HG02870 (cell line): ENCODE results near the gene TWIST2.

Source experiments
- ATAC-seq: cut with Tn5 transposase; IDR thresholded peaks from one replicate; pipeline ENCODE4 v1.9.1; 2021; ENCODE audit warnings: mild to moderate bottlenecking, moderate library complexity; ENCODE audit not compliant: unreplicated experiment

TWIST2 gene

GRCh38 chr2:238835726-238836301 is 12.1 kb upstream of the TWIST2 start:
- ATAC-seq = no peak

DNA sequence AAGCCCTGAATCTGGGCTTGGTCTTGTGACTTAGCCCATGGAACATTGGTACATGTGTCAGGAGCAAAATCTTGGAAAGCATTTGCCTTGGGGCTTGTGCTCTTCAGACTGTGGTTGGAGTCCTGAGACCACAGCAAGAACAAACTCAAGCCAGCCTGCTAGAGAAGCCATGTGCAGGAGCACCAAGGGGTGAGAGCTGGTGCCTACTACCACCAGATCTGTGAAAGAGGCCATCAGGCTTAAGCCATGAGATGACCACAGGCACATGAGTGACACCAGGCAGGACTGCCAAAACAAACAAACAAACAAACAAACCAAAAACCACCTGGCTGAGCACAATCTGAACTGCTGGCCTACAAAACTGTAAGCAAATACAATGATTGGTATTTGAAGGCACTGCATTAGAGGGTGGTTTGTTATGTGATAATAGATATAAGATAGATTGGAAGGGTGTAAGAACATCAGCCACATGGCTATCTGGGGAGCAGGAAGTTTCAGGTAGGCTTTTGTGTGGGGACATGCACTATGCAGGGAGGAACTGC is 9.0 kb upstream of the TWIST2 start:
- ATAC-seq = no peak

- no peak for ATAC-seq
Measured at GRCh38 chr2:238839428-238839827, 8.5 kb upstream of the TWIST2 start.

DNA sequence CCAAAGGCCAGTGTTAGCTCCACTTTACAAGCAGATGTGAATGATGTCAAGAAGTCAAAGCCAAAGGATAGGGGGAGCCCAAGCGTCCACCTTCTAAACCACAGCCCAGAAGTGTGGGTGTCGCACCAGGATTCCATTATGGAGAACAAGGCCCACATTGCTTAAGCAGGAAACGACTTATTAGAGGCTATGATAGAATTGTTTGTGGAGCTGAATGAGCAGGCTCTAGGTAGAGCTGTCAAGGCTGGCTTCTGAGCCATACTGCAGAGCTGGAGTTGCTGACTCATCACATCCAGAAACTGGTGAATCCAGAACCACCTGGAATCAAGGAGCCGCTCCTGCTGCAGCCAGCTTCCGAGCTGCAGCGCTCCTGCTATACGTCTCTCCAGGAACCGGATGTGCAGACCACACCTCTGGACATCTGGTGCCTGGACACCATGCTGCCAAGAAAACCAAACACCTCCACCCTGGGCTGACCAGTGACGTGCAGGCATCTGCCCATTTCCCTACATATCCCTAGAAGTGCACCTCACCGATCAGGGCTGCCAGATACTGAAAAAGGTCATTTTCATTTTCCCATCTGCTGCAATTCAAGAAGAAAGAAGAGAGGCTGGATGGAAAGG is 6.2 kb upstream of the TWIST2 start:
- ATAC-seq = no peak

DNA sequence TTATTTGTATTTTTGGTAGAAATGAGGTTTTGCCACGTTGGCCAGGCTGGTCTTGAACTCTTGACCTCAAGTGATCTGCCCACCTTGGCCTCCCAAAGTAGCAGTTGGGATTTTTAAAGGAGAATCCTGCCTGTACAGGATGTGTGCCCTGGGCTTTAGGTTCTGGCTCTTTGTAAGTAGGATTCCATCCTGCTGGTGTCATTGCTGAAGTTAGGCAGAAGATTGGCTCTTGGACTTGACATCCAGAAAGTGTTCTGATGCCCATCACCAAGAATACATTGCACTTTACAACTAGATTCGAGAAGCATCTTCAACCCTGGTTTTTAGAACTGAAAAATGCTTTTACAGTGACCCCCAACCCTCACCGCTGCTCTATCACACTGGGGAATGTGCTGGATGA is 4.4 kb upstream of the TWIST2 start:
- no peak for ATAC-seq

GRCh38 chr2:238845583-238846377 is 2.1 kb upstream of the TWIST2 start:
- ATAC-seq = no peak

- ATAC-seq = no peak
Measured at GRCh38 chr2:238846378-238846627, 1.6 kb upstream of the TWIST2 start.

DNA sequence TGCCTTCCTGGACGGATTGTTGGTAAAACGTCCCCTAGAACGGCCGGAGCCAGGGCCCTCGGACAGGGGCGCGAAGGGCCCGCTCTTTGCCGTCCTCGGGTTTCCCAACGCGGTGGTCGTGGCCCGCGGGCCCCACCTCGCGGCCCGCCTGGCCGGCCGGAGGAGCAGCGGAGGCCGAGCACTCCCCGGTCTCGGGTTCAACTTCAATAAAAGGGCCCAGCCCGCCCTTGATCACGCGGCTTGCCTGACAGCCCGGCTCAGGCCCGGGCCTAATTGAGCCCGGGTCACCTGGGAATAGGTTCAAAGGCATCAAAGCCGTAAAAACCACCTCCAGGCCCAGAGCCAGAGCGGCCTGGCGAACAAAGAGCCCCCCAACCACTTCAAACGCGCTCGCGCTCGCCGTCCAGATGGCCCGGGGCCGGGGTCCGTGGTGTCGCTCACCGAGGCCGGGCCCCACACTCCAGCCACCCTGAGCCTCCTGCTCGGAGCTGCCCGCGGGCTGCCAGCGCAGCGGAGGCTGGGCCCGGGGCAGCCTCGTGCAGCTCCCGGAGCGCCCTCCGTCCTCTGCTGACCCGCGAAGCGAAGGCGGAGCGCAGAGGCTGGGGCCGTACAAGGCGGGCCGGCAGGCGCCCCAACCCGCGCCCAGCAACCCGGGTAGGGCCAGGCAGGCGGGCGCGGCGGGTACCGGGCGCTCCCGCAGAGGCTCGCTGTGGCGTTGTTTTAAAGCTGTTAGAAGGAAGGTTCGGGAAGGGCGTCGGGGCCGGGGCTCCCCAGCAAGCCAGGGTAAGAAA is 1.1 kb upstream of the TWIST2 start:
- no peak for ATAC-seq

DNA sequence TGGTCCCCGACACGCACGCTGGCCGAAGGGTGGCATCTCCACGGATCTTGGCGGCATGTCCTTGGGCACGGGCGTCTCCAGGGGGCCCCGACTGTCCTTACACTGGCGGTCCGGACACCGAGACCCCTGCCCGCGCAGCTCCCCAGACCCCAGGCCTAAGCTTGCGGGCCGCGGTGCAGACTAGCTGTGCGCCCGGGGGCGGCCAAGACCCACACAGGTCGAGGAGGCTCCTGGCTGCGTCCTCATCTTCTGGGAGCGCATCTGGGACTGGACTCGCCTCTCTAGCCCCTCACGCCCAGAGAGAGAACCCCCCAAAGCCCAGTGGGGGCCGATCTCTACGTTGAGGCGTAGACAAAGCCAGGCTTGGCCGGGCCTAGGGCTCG is 475 bp upstream of the TWIST2 start:
- ATAC-seq = no peak

GRCh38 chr2:238848691-238848975 is 748 bp downstream of the TWIST2 start:
- ATAC-seq = no peak

DNA sequence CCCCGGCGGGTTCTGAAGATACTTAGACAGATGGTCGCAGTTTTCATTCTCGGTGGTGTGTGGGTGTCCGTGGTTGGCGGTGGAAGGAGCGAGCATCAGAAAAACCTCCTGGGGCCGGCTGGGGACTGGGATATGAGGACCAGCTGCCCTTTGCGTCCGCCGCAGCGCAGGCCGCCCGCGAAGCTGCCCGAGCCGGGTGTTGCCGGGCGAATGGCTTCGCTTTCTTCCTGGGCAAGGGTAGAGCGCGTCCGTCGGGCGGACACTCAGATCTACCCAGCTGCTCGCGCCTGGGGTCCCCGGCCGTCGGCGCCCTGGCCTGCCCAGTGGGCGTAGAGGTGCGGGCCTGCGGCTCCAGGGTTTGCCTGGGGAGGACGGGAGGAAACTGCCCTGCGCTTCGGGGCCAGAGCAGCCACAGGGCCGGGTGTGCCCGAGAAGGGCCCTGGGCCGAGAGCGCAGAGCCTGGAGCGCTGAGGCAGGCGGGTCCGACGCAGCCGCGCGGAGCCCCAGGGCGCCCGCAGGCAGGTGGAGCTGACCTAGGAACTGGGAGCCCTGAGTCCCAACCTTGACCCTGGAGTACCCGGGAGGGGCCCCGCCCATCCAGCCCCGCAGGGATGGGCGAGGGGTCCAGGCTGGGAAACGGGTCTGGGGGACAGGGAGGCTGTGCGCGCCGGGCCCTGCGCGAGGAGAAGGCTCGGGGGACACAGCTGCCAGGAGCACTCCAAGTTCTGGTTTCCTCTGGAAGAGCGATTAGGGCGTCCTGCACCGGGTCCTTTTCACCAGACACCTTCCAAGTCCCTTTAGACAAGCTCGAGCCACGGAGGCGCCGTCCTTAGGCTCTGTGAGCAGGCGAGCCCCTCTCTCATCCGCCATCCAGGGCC is 1.3 kb downstream of the TWIST2 start:
- no peak for ATAC-seq

GRCh38 chr2:238850091-238850490 is 2.2 kb downstream of the TWIST2 start:
- ATAC-seq = no peak

DNA sequence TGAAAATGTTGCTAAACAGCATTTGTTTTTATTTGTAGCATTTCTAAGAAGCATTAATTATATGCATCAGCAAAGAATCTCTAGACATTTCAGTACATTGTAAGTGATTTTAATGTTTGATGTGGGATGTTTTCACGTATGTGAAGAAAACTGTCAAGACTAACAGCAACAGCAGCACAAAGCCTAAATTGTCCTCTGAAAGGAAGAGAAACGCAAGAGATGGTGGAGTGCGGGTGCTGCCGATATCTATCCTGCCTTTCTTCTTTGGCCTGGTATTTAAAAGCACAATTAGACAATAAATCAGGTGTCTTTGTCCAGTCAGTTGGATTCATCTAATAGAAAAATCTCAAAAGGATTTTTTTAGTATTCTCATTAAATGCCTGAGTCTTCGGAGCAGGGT is 3.1 kb downstream of the TWIST2 start:
- ATAC-seq = no peak

DNA sequence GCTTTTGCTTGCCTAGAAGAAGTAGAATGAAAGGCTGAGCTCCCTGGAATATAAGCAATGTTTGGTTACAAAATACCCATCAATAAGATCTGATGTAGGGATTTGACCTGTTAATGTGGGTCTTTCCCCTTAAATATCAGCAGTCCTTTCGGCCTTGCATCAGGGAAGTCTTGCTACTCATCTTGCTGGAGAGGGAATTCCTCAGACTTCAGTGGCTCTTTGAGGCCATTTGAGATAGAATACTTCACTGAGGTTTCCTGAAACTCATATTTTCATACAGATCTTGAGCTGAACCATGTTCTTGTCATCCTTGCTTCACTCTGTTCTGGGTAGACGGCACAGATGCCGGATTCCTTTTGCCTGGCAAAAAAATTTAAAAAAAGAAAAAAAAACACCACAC is 3.9 kb downstream of the TWIST2 start:
- ATAC-seq = no peak

GRCh38 chr2:238852206-238852869 is 4.5 kb downstream of the TWIST2 start:
- ATAC-seq = no peak

- ATAC-seq = no peak
Measured at GRCh38 chr2:238853218-238853617, 5.3 kb downstream of the TWIST2 start.

DNA sequence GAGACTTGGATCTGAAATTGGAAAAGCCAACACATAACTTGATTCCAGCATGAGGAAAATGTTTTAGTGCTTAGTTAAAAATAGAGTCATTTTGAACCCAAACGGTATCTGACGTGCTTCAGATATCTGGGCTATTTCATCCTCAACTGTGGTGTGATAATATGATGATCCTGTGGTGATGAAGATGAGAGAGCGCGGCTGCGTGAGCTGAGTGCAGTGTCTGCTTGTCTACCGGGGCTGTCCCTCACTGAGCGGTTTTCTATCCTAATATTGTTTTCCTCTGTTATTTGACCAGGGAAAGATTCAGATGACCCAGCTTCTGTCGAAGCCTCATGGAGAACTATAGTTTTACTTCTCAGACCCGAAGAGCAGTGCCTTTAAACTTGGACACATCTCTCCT is 5.8 kb downstream of the TWIST2 start:
- ATAC-seq = no peak

- no peak for ATAC-seq
Measured at GRCh38 chr2:238854246-238854645, 6.4 kb downstream of the TWIST2 start.

GRCh38 chr2:238854699-238855229 is 6.9 kb downstream of the TWIST2 start:
- ATAC-seq = no peak

GRCh38 chr2:238855299-238855698 is 7.4 kb downstream of the TWIST2 start:
- ATAC-seq = no peak
